IPS-18c (cell line): ENCODE data around the gene PCGF3.
"Not testable (repeated sequence)": the region's sequence is repeated elsewhere in the genome, so short reads cannot be mapped to it uniquely, and the experiment has no call there.

ENCODE experiments used
- H3K4me3 ChIP-seq: 2 replicates; pipeline ENCODE4 v1.7.0; 2013; ENCODE audit warnings: low read depth, mild to moderate bottlenecking, low read length, moderate library complexity; ENCODE audit not compliant: insufficient read depth
- H3K9me3 ChIP-seq: one replicate; pipeline ENCODE4 v1.6.1; 2013; ENCODE audit warnings: mild to moderate bottlenecking, low read length, moderate library complexity; ENCODE audit not compliant: control insufficient read depth, insufficient read depth

The PCGF3 gene

GRCh38 chr4:742096-742741 is 36.6 kb downstream of the PCGF3 start:
- Histone ChIP-seq H3K4me3 (no peak overlapping the region), H3K9me3 (peaks cover 2% of the 10 kb centered on the region)

DNA sequence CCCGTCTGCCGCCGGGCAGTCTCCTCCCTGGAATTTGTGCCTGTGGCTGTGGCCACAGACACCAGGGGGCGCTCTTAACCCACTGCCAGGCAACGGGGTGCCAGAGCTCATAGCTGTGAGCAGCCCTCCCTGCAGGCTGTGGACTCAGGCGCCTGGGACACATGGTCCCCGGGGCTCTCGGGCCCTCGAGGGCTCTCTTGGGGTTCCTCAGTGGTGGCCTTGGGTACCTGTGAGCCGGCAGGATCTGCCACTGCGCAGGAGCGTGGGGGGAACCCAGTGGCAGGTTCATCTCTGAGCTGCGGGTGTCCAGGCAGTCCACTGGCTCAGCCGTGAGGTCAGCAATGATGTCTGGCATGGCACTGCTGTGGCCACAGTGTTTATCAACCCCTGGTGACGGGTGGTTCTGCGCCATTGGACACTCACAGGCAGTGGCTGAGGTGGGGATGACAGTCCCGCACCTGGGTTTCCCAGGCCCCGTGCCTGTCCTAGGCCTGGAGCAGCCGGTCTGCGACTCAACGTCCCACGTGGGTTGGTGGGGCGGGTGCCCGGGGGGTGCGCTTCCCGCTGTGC is 37.2 kb downstream of the PCGF3 start:
- H3K4me3 ChIP-seq = no peak overlapping the region
- H3K9me3 ChIP-seq = peaks cover 2% of the 10 kb centered on the region

DNA sequence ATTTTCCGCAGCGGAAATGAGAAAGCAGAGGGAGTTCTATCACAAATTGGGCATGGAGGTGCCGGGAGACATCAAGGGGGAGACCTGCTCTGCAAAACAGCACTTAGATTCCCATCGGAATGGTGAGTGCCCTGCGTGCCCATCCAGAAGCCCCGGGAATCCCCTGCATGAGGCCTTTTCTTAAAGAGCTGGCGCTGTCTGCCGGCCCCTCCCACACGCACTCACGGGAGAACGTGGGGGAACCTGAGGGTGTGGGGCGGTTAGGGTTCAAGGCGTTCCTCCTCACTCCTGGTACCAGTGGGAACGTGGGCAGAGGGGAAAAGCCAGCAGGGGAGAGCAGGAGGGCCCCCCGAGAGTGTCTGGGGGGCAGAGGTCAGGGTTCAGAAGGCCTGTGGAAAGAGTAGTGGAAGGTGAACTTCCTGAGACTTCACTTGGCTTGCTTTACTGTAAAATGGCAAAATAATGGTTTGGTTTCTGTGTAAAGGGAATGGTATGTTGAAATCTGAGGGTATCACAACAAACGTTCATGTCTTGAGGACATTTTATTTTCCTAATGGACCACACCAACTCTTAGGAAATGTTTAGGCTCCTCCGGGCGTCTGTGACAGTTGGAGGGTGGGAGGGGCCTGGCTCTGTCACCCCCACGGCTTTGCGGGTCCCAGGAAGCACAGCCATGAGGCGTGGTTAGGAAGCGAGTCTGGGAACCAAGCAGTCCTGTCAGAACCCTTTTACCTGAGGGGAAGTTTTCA is 38.0 kb downstream of the PCGF3 start:
- Histone ChIP-seq H3K4me3 (no peak overlapping the region), H3K9me3 (peaks cover 2% of the 10 kb centered on the region)

DNA sequence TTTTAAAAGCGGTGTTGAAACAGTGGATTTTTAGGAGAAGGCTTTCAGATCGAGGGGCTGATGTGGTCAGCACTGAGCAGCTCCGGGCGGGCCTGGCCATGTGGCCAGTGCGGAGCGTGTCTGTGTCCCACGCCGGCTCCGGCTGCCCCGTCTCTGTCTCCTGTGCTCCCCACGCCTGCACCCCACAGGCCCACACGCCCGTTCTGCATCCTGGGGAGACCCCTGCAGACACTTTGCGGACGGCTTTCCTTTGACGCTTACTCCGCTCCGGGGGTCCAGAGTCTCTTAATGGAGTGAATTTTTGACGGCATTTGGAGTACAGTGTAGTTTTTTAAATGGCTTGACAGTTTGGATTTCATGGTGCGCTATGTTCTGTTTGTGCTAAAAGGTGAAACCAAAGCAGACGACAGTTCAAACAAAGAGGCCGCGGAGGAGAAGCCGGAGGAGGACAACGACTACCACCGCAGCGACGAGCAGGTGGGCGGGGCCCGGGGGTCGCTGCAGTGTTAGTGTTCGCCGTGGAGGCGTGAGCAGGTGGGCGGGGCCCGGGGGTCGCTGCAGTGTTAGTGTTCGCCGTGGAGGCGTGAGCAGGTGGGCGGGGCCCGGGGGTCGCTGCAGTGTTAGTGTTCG is 38.7 kb downstream of the PCGF3 start:
- Histone ChIP-seq H3K9me3 (peaks cover 2% of the 10 kb centered on the region), H3K4me3 (no peak overlapping the region)

DNA sequence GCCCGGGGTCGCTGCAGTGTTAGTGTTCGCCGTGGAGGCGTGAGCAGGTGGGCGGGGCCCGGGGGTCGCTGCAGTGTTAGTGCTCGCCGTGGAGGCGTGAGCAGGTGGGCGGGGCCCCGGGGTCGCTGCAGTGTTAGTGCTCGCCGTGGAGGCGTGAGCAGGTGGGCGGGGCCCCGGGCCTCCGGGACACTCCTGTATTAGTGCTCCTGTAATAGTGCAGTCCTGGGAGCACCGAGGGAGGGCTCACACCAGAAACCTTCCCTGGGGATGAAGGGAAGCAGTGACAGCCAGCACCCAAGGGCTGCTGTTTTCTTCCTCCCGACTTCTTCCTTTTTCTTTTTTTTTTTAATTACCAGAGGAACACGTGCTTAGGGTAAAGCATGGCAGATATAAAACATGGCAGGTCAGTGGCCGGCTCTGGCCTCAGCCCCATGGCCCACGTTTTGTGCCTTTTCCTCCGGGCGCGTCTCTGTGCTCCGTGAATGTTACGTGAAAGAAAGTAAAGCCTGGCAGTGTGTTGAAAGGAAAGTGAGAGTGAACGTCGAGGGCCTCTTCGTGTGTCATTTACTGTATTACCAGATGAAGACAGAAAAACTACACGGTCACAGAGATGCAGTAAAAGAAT is 42.0 kb downstream of the PCGF3 start:
- Histone ChIP-seq H3K9me3 (no peaks in the 10 kb centered on the region), H3K4me3 (no peak overlapping the region)

- H3K9me3 ChIP-seq = no peaks in the 10 kb centered on the region
Observed at GRCh38 chr4:748461-748860, 42.8 kb downstream of the PCGF3 start.

DNA sequence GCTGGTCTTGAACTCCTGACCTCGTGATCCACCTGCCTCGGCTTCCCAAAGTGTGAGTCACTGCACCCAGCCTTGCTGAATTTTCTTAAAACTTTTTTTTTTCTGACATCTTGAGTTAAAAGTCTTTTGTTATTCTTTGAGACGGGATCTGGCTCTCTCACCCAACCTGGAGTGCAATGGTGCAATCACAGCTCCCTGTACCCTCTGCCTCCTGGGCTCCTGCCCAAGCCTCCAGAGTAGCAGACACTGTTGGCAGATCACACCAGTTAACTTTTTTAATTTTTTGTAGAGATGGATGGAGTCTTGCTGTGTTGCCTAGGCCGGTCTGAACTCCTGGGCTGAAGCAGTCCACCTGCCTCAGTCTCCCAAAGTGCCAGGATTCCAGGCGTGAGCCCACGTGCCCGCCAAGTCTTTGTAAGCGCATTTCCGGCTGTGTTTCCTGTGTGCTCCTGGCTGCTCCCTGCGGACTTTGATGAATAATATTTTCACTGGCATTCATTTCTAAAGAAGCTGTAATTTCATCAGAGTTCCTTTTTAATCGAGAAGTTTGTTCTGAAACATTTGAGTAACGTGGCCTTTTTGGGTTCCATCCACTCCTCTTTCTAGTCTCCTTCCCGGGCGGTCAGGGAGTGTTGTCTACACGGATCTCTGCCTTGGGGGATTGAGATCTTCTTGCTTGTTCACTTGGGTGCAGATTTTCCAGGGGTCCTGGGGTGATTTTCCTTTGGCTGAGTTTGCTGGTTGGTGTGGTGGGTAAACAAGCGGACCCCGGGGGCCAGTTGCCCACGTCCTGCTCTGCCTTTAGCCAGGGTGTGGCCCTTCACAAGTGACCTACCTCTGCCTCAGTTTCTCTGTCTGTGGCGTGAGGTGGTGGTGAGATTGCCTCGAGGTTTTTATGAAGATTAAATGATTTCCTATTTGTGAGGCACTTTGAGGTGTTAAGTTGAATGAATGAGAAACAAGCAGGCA is 44.4 kb downstream of the PCGF3 start:
- Histone ChIP-seq H3K4me3 (no peak overlapping the region), H3K9me3 (no peaks in the 10 kb centered on the region)

More at GRCh38 chr4:748461-748860, 42.8 kb downstream of the PCGF3 start:
- no peak overlapping the region for H3K4me3 ChIP-seq

DNA sequence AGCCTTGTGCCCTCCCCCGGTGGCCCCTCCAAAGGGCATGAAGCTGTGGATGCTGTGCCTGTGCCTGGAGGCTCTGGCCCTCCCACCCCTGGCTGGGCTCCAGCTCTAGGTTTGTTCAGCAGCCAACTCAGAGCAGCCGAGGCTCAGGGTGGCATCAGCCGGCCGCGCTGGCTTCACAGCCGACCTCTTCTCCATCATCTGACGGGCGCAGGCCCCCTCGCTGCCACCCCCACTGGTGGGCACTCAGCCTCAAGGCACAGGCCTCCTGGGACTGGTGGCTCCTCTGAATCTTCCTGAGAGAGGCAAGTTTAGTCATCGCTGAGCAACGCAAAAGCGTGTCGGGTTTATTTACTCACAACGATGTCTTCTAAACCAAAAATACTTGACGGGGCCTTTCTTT is 46.0 kb downstream of the PCGF3 start:
- Histone ChIP-seq H3K4me3 (no peak overlapping the region), H3K9me3 (no peaks in the 10 kb centered on the region)

DNA sequence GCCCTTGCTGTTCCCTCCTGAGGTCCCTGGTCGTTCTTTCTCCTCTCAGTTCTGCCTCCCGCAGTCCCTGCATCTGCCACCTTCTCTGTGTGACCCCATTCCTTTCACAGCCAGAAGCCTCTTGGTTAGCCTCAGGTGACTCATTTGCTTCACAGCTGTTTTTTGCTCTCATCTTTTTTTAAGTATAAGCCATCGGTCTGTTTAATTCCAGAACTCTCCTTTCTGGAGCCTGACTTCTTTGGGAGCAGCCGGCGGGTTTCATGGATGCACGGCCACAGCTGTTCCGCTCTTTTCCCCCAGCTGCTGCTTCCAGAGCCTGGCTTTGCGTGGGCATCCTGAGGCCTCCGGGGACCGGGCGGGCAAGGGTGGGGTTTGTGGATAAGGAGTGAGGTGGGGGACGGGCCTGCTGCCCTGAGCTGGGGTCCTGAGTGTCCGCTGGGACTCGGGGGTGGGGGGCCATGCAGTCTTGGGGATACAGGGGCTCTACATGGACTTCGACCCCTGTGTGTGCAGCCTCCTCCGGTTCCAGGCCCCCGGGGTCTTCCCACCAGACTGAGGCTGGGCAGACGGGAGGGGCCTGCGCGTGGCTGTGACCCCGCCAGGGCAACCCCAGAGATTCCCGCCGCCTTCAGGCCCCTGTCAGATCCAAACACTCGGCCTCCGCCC is 46.7 kb downstream of the PCGF3 start:
- H3K4me3 ChIP-seq = no peak overlapping the region
- no peaks in the 10 kb centered on the region for H3K9me3 ChIP-seq

DNA sequence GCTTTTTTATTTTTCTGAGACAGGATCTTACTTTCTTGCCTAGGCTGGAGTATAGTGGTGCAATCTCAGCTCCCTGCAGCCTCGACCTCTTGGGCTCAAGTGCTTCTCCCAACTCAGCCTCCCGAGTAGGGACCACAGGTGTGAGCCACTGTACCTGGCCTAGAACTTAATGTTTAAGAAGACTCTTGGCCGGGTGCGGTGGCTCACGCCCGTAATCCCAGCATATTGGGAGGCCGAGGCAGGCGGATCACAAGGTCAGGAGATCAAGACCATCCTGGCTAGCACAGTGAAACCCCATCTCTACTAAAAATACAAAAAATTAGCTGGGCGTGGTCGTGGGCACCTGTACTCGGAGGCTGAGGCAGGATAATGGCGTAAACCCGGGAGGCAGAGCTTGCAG is 47.6 kb downstream of the PCGF3 start:
- H3K4me3 ChIP-seq, H3K9me3 ChIP-seq: not testable (repeated sequence)

DNA sequence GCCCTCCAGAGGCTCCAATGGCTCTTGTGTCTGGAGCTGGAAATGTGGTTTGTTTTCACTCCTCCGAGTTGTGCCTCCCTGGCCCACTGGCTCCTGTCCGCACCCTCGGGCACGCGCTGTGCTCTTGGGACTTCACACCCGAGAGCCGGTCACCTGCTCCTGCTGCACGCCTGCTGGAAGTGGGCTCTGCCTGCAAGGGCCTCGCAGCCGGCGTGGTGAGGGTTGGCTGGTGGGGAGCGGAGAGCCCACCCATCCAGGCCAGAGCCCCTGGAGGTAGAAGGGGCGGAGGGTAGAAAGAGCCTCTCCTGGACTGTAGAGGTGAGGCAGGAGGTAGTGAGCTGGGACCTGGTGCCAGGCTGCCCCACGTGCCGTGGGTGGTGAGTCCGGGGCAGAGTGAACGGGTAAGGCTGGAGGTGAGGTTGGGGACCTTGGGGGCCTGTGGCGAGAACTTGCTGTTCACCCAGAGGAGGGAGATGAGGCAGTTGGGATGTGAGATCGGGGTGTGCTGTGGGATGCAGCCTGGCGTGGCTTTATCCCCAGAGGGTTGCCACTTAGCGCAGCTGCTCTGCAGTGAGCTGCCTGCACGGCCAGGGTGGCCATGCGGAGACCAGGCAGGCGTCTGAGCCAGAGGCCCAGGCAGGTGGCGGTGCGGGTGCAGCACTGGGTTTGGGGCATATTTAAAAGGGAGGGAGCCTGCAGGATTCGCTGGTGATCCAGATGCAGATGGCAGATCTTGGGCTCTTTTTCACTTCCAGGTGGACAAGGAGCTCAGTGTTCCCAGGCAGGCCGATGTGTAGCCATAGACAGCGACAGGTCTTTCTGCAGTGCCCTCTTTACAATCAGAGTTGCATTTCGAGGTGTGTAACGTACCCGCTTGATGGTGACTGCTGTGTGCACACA is 48.8 kb downstream of the PCGF3 start:
- Histone ChIP-seq H3K9me3 (no peaks in the 10 kb centered on the region), H3K4me3 (no peak overlapping the region)

- peaks cover 7% of the 10 kb centered on the region for H3K9me3 ChIP-seq
- H3K4me3 ChIP-seq = no peak overlapping the region
Observed at GRCh38 chr4:757111-757510, 51.5 kb downstream of the PCGF3 start.

DNA sequence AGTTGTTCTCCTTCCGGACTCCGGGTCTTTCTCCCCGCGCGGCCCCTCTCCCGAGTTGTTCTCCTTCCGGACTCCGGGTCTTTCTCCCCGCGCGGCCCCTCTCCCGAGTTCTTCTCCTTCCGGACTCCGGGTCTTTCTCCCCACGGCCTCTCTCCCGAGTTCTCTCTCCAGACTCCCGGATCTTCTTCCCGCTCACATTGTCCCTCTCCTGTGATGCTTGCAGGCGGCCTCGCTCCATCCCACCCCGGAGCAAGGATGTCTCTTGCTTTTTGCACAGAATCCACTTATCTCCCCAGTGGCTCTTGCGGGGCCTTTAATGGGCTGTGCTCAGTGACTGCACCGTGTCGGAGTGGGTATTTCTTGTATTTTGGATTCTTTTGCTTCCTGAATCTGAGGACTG is 54.2 kb downstream of the PCGF3 start:
- H3K4me3 ChIP-seq = not testable (repeated sequence)

GRCh38 chr4:760616-761015 is 55.0 kb downstream of the PCGF3 start:
- peaks cover 11% of the 10 kb centered on the region for H3K9me3 ChIP-seq
- H3K4me3 ChIP-seq = no peak overlapping the region

More for the DNA sequence above, 54.2 kb downstream of the PCGF3 start:
- peaks cover 10% of the 10 kb centered on the region for H3K9me3 ChIP-seq

- Histone ChIP-seq H3K4me3 (no peak overlapping the region), H3K9me3 (peaks cover 12% of the 10 kb centered on the region)
Observed at GRCh38 chr4:761086-761485, 55.5 kb downstream of the PCGF3 start.
